HL-60/S4 (cell line): ENCODE data around the gene SLC10A7.

Experiments used
- in situ Hi-C: fragments of 300-500 bp; cut with MboI; formaldehyde crosslinking; loops from 2 replicates; pipeline ENCODE4 v1.14.3; 2022; ENCODE audit warnings: low sequenced_read_pairs

SLC10A7 gene

DNA sequence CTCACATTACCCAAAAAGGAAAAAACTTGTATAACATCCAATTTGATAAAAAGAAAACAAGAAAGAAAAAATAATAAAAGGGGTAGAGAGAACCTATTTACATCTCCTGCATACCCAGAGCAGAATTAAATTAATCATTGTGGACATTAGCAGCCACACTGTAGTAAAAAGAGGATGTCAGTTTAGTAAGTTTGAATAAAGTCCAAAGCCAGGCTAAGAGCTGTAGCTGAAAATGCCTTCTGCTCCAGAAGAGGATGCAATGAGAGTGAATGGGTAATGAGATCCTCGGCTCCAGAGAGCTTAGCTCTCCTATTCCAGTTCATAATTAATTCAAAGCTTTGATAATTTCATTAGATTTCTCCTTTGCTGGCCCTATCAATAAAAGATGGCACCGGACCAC, 78.2 kb downstream of the SLC10A7 start:
- in situ Hi-C loops, result no loop called here

DNA sequence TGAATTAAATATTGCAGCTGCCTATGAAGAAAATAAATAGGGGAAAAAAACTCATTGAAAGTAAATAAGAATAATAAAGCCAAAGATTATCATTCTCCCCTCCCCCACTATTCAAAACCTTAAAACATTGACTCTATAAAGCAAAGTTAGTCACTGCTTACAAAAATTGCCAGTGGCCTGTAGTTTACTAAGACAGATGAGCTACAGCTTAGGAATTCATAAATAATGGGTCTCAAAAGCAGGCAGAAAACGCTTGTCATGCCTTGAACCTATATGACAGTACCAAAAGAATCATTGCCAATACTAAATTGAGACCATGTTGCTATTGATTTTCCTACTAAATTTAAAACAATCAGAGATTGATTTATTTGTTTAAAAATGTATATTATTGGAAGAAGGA, 78.9 kb downstream of the SLC10A7 start:
- in situ Hi-C loops, result no loop called here

DNA sequence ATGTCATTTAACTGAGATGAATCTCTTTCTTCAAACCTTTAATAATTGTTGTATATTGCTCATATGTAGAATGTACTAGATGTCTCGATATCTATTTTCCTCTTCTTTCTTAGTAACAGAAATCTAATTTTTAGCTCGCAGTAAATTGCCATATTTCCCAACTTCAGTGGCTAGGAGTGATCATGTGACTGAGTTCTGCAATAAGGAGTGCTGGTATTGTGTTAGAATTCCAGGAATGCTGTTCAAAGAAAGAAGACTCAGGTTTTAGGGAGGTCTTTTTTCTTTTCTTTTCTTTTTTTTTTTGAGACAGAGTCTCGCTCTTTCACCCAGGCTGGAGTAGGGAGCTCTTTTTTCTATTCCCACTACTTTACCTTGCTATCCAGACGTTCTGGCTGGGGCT, 81.7 kb downstream of the SLC10A7 start:
- in situ Hi-C loops, result no loop called here

DNA sequence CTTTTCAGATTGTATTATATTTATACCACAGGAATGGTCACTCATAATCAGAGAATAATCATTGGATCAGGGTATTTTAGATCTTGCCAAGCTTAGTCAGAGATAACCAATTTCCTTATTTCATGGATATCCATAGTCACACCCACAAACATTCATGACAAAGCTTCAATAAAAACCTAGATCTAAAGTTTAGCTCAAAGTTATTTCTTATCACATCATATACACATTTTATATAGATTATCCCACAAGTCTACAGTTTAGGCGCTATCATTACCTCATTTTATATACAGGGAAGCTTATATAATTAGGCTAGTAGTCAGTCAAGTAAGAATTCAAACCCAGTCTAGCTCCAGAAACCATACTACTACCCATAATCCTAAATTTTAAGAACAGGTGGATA, 82.3 kb downstream of the SLC10A7 start:
- in situ Hi-C loops, result no loop called here

DNA sequence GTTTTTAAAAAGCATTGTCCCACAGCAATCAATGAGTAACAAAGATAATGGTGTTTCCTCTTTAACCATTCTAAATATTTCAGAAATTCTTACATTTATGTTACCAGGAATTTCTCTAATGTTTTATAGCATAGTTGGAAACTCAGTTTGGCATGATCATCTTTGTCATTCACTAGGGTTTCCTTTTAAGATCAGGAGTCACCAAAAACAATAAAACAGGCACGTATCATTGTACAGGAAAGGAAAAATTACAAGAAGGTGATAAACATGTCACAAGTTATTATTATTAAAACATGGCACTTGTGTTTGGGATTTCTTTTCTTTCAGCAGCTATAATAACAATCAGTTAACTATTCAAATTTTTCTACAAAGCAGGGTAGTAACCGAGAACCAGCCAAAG, 84.0 kb downstream of the SLC10A7 start:
- in situ Hi-C loops, result no loop called here

DNA sequence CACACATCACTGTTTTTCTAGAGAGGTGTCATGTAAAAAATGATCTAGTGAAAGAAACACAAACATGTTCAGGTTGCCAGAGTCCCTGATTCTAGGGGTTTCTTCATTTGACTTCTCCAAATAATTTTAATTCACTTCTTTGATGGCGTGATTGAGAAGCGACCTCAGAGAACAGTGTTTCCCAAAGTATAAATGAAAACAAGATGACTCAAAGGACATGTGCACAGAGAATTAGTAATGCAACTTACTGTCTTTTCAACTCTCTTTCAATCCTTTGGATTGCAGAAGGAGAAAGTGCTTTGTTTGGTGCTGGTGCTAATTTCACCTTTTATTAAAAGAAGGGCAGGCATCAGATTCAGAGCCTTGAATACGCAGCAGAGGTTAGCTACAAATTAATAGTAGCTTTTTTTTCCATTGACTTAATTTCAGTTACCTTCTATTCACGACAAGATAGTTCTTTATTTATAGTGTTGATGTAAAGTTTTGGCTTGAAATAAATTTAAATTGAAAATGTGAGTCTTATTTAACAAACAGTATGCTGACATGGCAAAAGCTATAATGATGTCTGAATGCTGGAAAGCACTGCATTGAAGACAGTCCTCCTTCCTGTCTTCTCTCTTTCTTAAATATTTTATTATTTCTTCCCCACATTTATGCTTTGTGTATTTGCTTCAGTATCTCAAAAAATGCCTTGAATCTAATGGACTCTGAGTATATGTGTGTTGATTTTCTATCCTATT, 85.1 kb downstream of the SLC10A7 start:
- in situ Hi-C loops, result no loop called here

DNA sequence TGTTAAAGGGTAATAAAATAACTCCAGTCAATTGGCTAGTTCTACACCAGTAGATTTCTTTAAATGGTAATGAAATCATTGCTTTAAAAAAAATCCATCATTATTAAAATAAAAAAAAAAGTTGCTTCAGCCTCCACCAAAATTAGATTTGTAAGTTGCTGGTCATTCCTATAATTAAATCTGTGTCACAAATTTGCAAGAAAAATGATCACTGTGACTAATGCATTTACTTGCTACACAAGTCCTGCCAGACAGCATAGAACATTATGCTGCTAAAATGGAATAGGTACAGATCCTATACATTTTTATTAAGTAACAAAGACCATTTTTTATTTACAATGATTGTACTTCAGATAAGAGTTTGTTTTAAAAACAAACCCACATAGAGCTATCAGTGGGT, 85.8 kb downstream of the SLC10A7 start:
- in situ Hi-C loops, result no loop called here

DNA sequence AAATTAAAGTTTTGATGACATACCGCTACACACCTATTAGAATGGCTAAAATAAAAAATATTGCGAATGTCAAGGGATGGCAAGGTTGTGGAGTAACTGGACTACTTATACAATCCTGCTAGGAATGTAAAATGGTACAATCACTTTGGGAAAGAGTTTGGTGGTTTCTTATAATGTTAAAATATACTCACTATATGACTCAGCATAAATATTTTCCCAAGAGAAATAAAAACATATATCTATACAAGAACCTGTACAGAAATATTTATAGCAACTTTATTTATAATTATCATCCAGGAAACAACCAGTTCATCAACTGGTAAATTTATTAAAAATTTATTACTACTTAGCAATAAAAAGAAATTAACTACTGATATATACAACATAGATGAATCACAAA, 89.7 kb downstream of the SLC10A7 start:
- in situ Hi-C loops, result no loop called here

DNA sequence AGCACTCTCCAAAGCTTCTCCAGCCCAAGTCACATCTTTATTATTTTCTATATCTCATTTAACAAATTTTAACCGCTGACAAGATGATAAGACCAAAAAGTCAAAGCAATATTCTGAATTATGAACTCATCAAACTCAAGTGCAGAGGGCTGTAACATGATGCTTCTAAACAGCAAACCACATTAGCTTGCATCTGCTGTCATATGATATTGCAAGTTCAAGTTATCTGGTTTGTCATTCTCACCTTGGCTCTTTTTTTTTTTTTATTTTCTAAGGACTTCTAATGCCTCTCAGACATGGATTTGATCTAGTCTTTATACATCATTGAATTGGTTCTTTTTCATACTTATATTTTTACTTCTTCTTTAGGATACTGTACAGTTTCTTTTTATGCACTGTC, 93.4 kb downstream of the SLC10A7 start:
- in situ Hi-C loops, result no loop called here

DNA sequence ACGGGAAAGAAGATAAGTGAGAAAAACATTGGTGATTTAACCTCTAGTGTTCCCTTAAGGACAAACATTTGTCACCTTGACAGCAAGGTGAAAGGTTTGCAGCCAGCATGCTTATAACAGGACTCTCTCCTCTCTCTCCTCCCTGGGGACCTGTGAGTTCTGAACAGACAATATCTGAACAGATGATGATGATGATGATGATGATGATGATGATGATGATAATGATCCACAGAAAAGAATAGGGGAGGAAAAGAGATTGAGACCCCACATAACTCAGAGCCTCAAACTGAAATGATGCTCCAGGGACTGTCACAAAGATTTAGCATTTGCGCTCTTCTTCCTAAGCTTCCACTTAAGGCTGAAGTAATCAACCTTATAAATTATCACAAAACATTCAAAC, 103.9 kb downstream of the SLC10A7 start:
- in situ Hi-C loops, result no loop called here

DNA sequence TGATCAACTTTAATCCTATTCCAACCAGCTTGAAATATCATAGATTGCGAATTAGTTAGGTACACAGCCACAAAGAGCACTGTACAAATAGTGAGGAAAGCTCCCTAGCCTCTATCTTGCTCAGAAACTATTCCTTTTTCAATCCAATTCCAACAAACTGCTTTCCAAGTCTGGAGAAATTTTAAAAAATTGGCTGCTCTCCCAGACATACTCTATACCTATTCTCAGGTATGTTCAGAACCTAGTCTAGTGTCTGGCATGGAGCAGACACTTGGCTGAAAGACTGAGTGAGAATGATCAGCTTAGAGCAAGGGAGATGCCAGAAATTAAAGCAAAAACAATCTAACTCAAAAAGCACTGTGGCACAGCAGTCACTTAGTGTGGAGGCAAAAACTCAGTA, 105.9 kb downstream of the SLC10A7 start:
- in situ Hi-C loops, result no loop called here

DNA sequence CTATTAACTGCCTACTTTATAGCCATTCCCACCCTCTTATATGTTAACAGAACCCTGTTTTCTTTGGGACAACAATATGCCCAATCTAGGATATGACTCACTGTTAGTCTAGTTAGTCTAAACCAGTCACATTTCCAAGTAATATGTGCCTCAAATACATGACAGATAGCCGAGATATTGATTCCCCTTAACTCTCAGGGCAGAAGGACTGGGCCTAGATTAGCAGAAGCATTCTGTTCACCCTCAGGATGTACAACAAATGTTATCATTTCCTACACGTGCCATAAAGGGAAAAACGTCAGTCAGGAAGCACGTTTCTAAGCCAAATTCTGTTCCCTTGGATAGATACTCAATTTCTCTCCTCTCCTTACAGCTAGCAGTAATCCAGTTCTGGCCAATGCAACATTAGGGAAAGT, 114.1 kb downstream of the SLC10A7 start:
- in situ Hi-C loops, result no loop called here

DNA sequence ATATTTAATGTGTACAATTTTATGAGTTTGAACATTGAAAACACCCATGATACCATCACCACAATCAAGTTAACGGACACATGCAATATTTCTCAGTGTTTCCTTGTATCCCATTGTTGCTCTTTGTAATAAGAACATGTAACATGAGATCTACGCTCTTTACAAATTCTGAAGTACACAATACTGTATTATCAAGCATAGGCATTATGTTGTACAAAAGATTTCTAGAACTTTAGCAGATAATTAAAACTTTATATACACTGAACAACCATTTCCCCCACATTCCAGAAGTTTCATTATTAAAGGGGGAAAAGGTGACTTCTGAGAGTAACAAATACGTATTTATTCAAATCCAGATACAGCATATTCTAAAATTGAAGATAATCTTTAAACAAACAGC, 114.5 kb downstream of the SLC10A7 start:
- in situ Hi-C loops, result no loop called here

DNA sequence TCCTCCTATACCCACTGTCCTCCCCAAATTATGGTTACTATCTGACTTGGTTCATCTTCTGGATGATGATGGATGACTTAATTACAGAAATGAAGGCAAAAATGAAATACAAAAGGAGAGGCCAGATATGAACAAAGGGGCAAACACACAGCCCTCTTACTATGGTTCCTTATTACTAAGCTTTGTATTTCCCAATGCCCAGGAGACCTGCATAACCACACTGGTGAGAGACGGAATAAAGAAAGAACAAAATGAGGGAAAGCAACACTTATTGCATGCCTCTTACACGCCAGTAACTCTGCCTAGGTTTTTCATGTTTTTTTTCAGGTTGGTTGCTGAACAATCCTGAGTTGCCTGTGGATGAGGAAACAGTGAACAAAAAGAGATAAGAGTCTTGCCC, 120.5 kb downstream of the SLC10A7 start:
- in situ Hi-C loops, result no loop called here

DNA sequence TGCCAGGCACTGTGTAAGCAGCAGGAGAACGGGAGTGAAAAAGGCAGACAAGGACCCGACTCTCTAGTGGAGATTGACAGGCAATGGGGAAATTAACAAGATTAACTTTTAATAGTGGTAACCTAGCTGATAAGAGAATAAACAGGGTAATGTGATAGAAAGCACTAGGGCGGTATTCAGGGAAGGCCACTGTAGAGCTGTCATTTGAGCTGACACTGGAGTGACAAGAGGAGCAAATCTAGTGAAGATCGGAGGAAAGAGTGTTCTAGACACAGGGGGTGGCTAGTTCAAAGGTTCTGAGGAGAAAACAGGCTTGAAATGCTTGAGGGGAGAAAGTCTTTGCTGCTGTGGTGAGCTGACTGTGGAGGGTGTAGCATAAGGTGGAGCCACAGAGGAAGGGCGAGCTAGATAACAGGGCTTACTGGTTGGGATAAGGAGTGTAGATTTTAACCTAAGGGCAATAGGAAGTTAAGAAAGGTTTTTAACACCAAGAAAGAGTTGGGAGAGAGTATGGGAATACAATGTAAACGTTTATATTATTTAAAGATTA, 122.8 kb downstream of the SLC10A7 start:
- in situ Hi-C loops, result no loop called here

DNA sequence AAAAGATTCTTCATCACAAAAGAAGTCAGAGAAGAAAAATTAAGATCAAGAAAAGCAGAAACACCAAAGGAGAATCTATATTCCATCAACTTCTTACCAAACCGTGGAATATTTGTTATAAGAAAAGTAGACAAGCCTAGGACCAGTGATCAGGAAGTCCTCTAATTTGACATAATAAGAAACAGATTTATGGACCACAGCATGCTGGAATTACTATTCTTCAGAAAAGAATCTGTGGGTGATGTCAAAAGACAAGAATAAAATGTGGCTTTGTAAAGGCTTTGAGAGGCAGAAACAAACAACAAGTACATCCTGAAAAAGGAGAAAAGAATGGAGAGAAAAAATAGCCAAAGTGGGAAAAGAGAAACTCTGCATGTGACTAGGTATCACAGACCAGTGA, 123.3 kb downstream of the SLC10A7 start:
- in situ Hi-C loops, result no loop called here

DNA sequence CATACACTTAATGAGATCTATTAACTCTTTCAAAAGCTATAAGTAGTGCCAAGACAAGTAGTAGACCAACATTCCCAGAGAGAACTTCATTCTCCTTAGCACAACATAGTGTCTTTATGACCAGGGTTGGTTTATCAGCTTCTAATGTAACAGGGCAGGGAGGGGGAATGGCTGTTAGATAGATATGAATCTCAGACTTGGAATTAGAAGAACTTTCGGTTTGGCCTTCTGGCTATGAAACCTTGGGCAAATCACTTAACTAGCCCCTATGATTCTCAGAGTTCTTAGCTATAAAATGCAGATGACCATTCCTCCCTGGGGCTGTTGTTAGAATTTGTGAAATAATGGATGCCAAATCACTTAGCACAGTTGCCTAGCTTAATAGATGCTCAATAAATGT, 132.2 kb downstream of the SLC10A7 start:
- in situ Hi-C loops, result no loop called here

DNA sequence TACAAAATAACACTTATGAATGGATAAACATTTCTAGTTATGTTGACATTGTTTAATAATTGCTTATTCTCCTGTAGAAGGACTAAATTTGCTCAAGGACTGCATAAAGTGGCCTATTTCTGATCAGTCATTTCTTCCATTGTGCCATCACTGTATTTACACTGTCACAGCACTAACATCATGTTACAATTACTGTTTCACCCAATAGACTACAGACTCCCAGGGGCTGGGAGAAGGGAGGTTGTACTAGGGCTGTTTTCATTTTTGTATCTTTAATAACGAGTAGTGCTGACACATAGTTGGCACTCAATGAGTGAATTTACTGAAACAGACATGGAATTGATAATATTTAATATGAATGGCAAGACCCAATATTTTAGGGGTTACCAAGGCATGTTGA, 139.5 kb downstream of the SLC10A7 start:
- in situ Hi-C loops, result no loop called here

DNA sequence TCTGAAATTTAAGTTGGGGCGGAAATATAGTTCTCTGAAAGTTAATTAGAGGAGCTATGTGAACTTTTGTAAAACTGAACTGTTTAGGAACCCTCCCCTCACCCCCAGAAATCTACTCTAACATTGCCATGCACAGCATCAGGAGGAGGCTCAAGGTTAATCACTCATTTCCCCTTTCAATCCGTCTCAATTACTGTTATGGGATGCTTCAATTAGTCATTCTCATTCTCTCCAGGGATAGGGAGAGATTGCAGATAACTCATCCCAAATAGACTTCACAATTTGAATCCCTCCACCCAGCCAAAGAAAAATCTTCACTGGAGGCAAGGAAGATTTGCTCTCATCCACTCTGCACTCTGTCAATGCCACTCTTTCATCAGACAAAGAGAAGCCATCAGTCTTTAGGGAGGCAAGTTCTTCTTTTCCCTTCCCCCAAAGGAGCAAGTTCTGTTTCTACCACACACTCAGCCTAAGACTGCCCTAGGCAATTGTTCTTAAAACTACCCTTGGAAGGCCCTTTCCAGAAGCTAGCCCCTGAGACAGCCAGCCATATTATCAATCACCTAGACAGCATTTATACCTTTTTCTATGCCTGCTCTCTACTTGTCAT, 140.4 kb downstream of the SLC10A7 start:
- in situ Hi-C loops, result no loop called here

DNA sequence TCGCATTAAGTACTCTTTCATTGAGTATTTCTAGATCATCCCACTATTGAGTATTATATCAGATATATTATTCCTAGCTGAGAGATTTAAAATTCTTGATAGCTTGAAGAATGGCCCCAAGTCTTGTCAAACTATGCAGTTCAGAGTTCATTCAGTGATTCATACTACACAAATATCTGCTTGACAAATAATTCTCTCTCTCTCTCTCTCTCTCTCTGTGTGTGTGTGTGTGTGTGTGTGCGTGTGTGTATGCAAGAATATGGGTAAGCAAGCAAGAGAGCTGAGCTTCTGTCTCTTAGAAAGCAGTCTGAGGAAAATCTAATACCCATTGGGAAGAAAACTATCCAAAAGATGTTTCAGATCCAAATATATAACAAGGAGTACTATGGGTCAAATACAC, 142.0 kb downstream of the SLC10A7 start:
- in situ Hi-C loops, result no loop called here

DNA sequence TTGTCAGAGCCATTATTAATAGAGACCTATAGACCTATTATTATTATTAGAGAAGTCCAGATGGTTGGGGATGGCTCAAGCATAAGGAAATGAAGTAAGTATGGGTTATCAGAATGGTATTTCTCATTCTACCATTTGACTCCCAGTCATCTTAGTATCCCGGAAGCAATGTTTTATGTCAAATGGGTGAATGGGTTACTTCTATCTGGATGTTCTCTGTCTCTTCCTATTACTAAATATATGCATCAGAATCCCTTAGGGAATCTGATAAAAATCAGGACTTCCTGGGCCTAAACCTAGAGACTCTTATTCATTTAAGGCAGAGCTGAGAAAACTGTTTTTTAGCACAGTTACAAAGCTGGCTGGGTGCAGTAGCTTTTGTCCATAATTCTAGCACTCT, 149.9 kb downstream of the SLC10A7 start:
- in situ Hi-C loops, result no loop called here

DNA sequence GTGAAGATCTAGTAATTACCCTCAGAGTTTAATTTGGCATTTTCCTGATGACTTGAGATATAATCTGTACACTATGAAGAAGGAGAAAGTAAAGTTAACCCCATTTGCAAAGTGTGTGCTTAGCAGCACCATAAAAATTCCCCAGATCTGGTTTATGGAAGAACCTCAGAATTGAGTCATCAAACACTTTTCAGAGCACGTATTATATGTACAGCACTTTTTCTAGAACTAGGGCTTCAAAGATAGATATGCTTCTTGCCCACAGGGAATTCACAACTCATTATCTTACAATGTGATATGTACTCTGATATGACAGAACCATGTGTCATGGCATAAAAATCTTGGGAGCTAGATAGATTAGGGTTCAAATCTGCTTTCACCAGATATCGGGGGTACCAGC, 150.9 kb downstream of the SLC10A7 start:
- in situ Hi-C loops, result no loop called here

DNA sequence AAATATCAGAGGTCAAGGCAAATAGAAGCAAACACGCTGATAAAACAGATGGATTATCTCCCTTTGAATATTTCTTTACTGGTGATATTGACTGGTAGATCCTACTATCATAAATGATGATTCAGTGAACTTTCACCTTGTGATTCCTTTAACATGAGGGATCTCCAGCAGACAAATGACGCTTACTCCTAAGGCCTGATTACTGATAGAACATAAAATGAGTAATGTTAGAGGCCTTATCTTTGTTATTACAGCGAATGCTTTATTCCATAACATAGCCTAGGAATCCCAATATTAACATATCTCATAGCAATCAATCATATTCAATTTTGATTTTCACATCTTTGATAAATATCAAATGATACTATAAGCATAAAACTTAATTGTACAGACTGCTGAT, 152.3 kb downstream of the SLC10A7 start:
- in situ Hi-C loops, result no loop called here
